ENCODE results near the gene BIN2. TPM values are rescaled to one million over a fixed set of nuclear protein-coding genes. Genes with fewer than 3 reads are reported as not detected.

BIN2 gene
- polyA plus RNA-seq, 3 donors, result 120 to 376 (median 196) TPM

- no peaks in the 10 kb centered on the region for H3K9me3 ChIP-seq (replicated peaks in 1 of 2; ENCODE audit: control insufficient read depth in 1 of 2, insufficient read depth in 1 of 2, low read length in 2 of 2)
- Mint-ChIP-seq H3K9me3 (peaks cover 0 to 3% (median 0%) of the 10 kb centered on the region in 7 donors), H3K4me1 (peaks cover 63% of the 10 kb centered on the region), H3K27ac (peak overlapping the region; percentile 75 to 100 (median 98)), H3K27me3 (ENCODE audit: low read depth in 3 of 3) (peaks cover 0 to 4% (median 0%) of the 10 kb centered on the region in 3 donors), H3K4me3 (peak overlapping the region; percentile 26 to 92), H3K36me3 (peaks cover 41 to 58% of the 10 kb centered on the region in 2 donors)
- peak overlapping the region in 1 of 3 experiments; percentile 94 for H3K4me3 ChIP-seq (replicated peaks in 1 of 3; ENCODE audit: low read depth in 2 of 3, low read length in 3 of 3)
- H3K79me2 ChIP-seq (ENCODE audit: insufficient read depth, low read length), result peaks cover 50% of the 10 kb centered on the region
- no peak overlapping the region for H3K9ac ChIP-seq (ENCODE audit: insufficient read depth, low read length, poor library complexity, severe bottlenecking)
- H3K4me1 ChIP-seq (ENCODE audit: control insufficient read depth in 1 of 2, insufficient read depth in 2 of 2, low read length in 2 of 2), result peaks cover 70 to 73% of the 10 kb centered on the region in 2 donors
- no peak for TF ChIP-seq CTCF (IDR thresholded peaks at IDR 0.05)
- peaks cover 10% of the 10 kb centered on the region for H4K20me1 ChIP-seq (ENCODE audit: insufficient read depth, low read length)
- no peak for DNase-seq
- intact Hi-C loops (cut with micrococcal nuclease), result loop anchor here in 1 of 2 donors (10.0 kb wide), 3 partner anchors 66 to 196 kb away; partner anchors contain the start of genes CSRNP2, LETMD1 and TFCP2
- H3K27me3 ChIP-seq (ENCODE audit: control insufficient read depth in 2 of 2, insufficient read depth in 2 of 2, low read length in 2 of 2), result no peaks in the 10 kb centered on the region
- peaks cover 28 to 33% of the 10 kb centered on the region in 2 donors for H3K36me3 ChIP-seq (replicated peaks in 1 of 2; ENCODE audit: control insufficient read depth in 1 of 2, insufficient read depth in 2 of 2, low read length in 2 of 2)
- no peak overlapping the region for H2AFZ ChIP-seq (ENCODE audit: insufficient read depth, low read depth, low read length, poor library complexity, severe bottlenecking)
- no CpG with 5 or more reads among the region's 2 CpGs for WGBS (ENCODE audit: insufficient coverage)
- H3K27ac ChIP-seq (ENCODE audit: low read depth in 1 of 2, low read length in 2 of 2), result peak overlapping the region; percentile 24 to 45
- peak overlapping the region; percentile 90 for H3K4me2 ChIP-seq (replicated peaks; ENCODE audit: extremely low read depth, low read length, poor library complexity, severe bottlenecking)
Measured at GRCh38 chr12:51240971-51241370, 83.0 kb downstream of the BIN2 start.

GRCh38 chr12:51238510-51239334 is 85.3 kb downstream of the BIN2 start, which contains the start of gene DAZAP2:
DAZAP2 (plus strand) TSS chr12:51238826; CDS start chr12:51238908, 82 bp downstream.
- Histone ChIP-seq H3K79me2 (ENCODE audit: insufficient read depth, low read length) (peaks cover 34% of the 10 kb centered on the region), H3K9me3 (replicated peaks in 1 of 2; ENCODE audit: control insufficient read depth in 1 of 2, insufficient read depth in 1 of 2, low read length in 2 of 2) (no peaks in the 10 kb centered on the region), H2AFZ (ENCODE audit: insufficient read depth, low read depth, low read length, poor library complexity, severe bottlenecking) (peak within 1 kb of the TSS; percentile 84), H3K27me3 (ENCODE audit: control insufficient read depth in 2 of 2, insufficient read depth in 2 of 2, low read length in 2 of 2) (no peaks in the 10 kb centered on the region), H3K4me3 (replicated peaks in 1 of 3; ENCODE audit: low read depth in 2 of 3, low read length in 3 of 3) (peak within 1 kb of the TSS; percentile 65 to 94 (median 93)), H3K4me2 (replicated peaks; ENCODE audit: extremely low read depth, low read length, poor library complexity, severe bottlenecking) (peak within 1 kb of the TSS; percentile 90), H3K27ac (ENCODE audit: low read depth in 1 of 2, low read length in 2 of 2) (peak within 1 kb of the TSS; percentile 99 to 100), H3K9ac (ENCODE audit: insufficient read depth, low read length, poor library complexity, severe bottlenecking) (peak within 1 kb of the TSS; percentile 100), H3K36me3 (replicated peaks in 1 of 2; ENCODE audit: control insufficient read depth in 1 of 2, insufficient read depth in 2 of 2, low read length in 2 of 2) (peaks cover 19 to 25% of the 10 kb centered on the region in 2 donors), H4K20me1 (ENCODE audit: insufficient read depth, low read length) (peaks cover 10% of the 10 kb centered on the region), H3K4me1 (ENCODE audit: control insufficient read depth in 1 of 2, insufficient read depth in 2 of 2, low read length in 2 of 2) (peaks cover 48 to 51% of the 10 kb centered on the region in 2 donors)
- Mint-ChIP-seq H3K27me3 (ENCODE audit: low read depth in 3 of 3) (peaks cover 0 to 2% (median 2%) of the 10 kb centered on the region in 3 donors), H3K36me3 (peaks cover 30 to 37% of the 10 kb centered on the region in 2 donors), H3K27ac (peak within 1 kb of the TSS; percentile 97 to 100 (median 100)), H3K4me1 (peaks cover 43% of the 10 kb centered on the region), H3K4me3 (peak within 1 kb of the TSS; percentile 92 to 97), H3K9me3 (peaks cover 0 to 3% (median 0%) of the 10 kb centered on the region in 7 donors)
- peak; percentile 95 to 97 (median 96) for DNase-seq
- WGBS (ENCODE audit: insufficient coverage), result under 1% methylated on average over 56 of the region's 70 CpGs
- intact Hi-C loops (cut with micrococcal nuclease), result loop anchor here in 1 of 2 donors (2.0 to 10.0 kb wide), 2 partner anchors 20 to 64 kb away; partner anchors contain the start of genes POU6F1 and TFCP2
- peak; percentile 20 for TF ChIP-seq CTCF (IDR thresholded peaks at IDR 0.05)

Data from CD14-positive monocyte (primary cell).